GM12873 (cell line): Measurements from ENCODE around the gene EMX1.

Experiments used
- TF ChIP-seq, protein P1 (sequence below): IDR thresholded peaks from 2 replicates; pipeline ENCODE4 v1.5.1; 2012; ENCODE audit warnings: low read depth, mild to moderate bottlenecking, moderate library complexity, low read length, control low read depth; ENCODE audit not compliant: insufficient read depth; ENCODE audit errors: missing control alignments

Gene EMX1

DNA sequence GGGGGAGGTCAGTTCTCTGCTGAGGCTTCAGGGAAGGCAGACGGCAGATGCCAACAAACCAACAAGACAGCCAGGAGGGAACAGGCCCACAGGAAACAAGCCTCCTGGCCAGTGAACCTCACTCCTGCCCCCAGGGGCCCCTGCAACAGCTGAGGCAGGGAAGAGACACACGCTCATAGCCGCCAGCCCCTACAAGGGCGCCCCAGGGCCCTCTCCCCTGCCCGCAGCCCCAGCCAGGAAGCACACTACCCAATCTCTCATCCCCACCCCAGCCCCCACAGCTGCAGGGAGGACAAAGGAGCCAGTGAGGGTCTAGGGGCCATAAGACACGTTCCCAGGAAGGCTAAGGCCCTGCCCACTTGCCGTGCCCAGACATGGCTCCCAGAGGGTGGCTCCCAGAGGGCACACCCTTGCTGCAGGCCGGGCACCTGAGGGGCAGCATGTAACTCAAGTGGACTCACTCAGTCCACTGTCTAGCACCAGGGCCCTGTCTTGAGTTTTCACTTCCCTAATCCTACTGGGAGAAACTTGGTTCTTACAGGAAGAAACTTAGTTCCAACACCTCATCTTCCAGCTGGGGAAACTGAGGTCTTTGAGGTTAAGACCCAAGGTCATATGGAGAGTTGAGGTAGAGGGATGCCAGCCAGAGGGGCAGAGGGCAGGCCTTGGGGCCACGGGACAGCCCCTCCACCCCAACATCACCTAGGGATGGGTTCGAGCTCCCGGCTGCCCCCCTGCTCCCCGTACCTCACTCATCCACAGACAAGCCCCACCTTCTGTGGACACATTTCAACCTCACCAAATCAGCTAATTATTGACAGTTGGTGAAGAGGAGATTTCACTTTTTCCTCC, 37.3 kb downstream of the EMX1 start:
- TF ChIP-seq, protein P1, sequence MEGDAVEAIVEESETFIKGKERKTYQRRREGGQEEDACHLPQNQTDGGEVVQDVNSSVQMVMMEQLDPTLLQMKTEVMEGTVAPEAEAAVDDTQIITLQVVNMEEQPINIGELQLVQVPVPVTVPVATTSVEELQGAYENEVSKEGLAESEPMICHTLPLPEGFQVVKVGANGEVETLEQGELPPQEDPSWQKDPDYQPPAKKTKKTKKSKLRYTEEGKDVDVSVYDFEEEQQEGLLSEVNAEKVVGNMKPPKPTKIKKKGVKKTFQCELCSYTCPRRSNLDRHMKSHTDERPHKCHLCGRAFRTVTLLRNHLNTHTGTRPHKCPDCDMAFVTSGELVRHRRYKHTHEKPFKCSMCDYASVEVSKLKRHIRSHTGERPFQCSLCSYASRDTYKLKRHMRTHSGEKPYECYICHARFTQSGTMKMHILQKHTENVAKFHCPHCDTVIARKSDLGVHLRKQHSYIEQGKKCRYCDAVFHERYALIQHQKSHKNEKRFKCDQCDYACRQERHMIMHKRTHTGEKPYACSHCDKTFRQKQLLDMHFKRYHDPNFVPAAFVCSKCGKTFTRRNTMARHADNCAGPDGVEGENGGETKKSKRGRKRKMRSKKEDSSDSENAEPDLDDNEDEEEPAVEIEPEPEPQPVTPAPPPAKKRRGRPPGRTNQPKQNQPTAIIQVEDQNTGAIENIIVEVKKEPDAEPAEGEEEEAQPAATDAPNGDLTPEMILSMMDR, result no peak

DNA sequence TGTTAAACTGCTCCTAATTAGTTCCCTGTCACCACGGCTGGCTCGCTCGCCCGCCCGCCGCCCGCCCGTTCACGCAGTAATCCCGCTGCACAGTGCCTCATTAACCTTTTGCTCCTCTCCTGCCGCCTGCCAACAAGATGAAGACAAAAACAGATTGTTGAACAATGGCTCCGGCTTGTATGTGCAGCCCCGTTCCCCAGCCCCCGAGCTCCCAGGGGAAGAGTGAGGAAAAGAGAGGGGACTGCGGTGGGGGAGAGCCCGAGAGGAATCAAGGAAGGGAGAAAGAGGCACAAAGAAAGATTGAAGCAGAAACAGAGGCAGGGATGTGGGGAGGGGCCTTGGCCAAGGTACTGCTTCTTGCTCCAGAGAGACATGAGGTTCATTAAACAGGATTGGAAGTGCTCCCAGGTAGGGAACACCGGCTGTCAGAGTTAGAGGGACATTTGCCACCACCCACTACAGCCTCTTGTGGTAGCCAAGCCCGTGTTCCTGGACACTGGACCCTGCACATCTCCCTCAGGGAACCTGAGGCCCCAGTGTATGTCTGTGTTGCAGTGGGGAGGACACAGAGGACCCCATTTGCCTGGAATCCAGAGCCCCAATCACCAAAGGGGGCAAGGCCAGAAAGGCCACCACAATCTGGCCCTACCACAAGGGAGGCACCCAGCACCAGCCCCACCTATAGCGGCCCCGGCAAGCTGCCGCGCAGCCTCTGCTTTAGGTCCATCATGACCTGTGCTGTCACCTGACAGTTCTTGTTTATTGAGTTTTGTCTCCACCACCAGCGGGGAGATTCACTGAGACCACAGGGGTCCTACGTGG, 38.1 kb downstream of the EMX1 start:
- TF ChIP-seq, protein P1, result no peak

DNA sequence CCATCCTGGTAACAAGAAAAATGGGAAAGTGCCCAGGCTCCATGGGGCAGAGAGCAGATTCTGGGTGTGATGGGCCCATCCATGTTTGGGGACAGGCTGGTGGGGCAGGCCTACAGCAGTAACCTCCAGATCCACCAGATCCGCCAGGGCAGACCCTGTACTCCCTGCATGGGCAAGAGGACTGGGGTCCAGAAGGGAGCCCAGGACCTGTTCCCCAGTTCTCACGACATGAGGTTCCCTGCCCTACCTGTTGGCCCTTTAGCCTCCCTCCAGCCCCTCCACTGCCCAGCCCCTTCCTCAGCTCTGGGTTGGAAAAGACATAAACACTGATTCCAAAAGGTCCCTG, 38.7 kb downstream of the EMX1 start:
- TF ChIP-seq, protein P1, result no peak

DNA sequence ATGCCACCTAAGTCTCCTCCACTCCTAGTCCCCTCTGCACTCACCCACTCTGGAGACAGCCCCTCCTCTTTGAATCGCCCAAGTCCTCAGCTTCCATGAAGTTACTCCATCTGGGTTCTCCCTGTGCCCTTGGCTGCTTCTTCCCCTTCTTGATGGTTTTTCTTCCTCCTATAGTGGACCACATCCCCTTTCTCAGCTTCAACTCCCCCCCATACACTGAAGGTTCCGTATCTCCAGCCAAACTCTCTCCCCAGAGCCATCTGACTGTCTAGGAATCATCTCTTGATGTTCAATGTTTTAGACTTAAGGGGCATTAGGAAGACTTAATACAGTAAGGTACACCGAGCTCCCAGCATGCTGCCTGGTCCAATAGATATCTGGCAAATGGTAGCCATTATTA, 39.6 kb downstream of the EMX1 start:
- TF ChIP-seq, protein P1, result no peak

DNA sequence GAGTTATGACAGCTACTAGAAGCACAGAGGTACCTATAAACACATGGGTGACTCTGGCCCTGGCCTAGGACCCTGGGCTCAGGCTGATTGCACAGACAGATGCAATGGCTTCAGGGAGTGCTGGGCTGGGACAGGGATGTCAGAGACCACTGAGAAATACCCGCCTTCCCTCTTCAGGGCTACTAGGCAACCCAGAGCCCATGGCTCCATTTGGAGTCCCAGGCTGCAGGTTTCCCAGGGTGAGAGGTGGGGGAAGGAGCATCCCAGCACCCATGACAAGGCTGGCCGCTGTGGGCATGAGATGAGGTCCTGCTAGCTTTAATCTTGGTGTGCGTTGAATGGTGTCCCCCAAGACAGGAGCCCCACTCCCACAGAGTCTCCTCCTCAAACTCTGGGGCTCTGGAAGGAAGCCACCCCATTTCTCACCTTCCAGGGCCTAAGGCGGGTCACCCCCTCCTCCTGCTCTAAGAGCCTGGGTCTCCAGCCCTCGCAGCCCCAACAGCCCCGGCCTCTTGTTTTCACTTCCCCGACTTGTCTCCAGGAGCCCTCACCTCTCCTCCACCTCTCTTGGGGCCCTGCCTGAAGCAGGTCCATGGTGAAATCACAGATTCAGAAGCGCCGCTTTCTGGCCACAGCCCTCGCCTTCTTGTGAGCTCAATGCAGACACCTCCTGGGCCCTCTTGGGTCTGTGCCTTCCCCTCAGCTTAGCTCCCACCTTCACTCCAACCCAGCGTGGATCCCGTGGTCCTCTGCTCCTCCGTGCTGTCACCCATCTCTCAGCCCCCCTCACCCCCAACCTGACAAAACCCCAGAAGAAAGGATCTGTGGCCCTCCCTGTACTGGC, 41.4 kb downstream of the EMX1 start:
- TF ChIP-seq, protein P1, result no peak

DNA sequence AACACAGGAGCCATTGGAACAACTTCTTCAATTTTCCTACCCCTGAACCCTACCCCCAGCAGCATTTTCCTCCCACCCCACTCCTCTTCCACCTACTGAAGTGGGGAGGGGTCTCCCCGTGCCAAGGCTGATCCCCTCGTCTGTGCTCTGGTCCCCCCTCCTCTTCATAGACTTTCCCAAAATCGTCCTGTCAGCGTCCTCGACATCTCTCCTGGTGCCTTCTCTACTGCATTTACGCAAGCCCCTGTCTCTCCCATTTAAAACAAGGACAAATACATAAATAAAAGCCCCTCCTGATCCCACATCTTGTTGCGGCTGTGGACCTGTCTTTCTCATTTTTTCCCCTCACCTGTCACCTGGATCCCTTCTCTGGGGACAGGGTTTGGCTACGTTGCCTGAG, 42.2 kb downstream of the EMX1 start:
- TF ChIP-seq, protein P1, result no peak
